Lung (tissue), 12 donors: ENCODE measurements around the gene PLAU. TPM values are rescaled to one million over a fixed set of nuclear protein-coding genes. Genes with fewer than 3 reads are reported as not detected.

Source experiments
- ATAC-seq: fragments of 200-7000 bp; cut with Tn5 transposase; one replicate; pipeline ENCODE4 v1.9.1; 2020; ENCODE audit warnings: moderate number of reproducible peaks; ENCODE audit not compliant: insufficient read depth, low FRiP score
- DNase-seq, 3 donors: peaks; one replicate each; pipeline ENCODE4 v3.0.0-alpha.2; 2013 to 2017
- H3K27ac ChIP-seq, 2 donors: one replicate each; pipeline ENCODE4 v1.5.1; 2013; ENCODE audit warnings: mild to moderate bottlenecking in 2 of 2, moderate library complexity in 2 of 2, control low read depth in 1 of 2, inconsistent platforms in 1 of 2, low read depth in 1 of 2, low read length in 1 of 2
- H3K27me3 ChIP-seq, 3 donors: one replicate each; pipeline ENCODE4 v1.5.1; 2013; ENCODE audit warnings: low read length in 2 of 3; ENCODE audit not compliant: control insufficient read depth in 3 of 3, insufficient read depth in 3 of 3
- H3K36me3 ChIP-seq, 4 donors: one replicate each; pipeline ENCODE4 v1.5.1; 2013; ENCODE audit warnings: low read length in 4 of 4, mild to moderate bottlenecking in 1 of 4, moderate library complexity in 1 of 4; ENCODE audit not compliant: control insufficient read depth in 4 of 4, insufficient read depth in 4 of 4
- H3K4me1 ChIP-seq, 5 donors: one replicate each; pipeline ENCODE4 v1.5.1; 2013; ENCODE audit warnings: low read length in 5 of 5, mild to moderate bottlenecking in 2 of 5, moderate library complexity in 1 of 5; ENCODE audit not compliant: control insufficient read depth in 5 of 5, insufficient read depth in 5 of 5
- H3K4me3 ChIP-seq: one replicate; pipeline ENCODE4 v1.5.1; 2013; ENCODE audit warnings: mild to moderate bottlenecking, control low read depth, moderate library complexity
- H3K9ac ChIP-seq, 2 donors: one replicate each; pipeline ENCODE4 v1.5.1; 2013; ENCODE audit warnings: low read length in 2 of 2, control low read depth in 1 of 2; ENCODE audit not compliant: insufficient read depth in 1 of 2
- H3K9me3 ChIP-seq, 4 donors: one replicate each; pipeline ENCODE4 v1.5.1; 2013; ENCODE audit warnings: low read length in 3 of 4, mild to moderate bottlenecking in 1 of 4, moderate library complexity in 1 of 4; ENCODE audit not compliant: control insufficient read depth in 4 of 4, insufficient read depth in 3 of 4
- WGBS, 2 donors: extraction: QIAGEN DNeasy Blood & Tissue Kit; methylation state at CpG; one replicate each; pipeline ENCODE4 v1.1.7; 2013; 5-methylcytosine and 5-hydroxymethylcytosine counted together
- polyA plus RNA-seq, 2 donors: library from polyadenylated mRNA; stranded (reverse); fragments of 200-250 nt; gene quantifications; one replicate each; pipeline ENCODE4 v1.2.1, GENCODE V29; 2013
- total RNA-seq, 2 donors: library from RNA; depleted of rRNA in 1 of 2; stranded (reverse); fragments of >200 nt in 1 of 2; gene quantifications; one replicate each; pipeline ENCODE4 v1.2.1, GENCODE V29; 2014 to 2021
- TF ChIP-seq, protein P1 (sequence below): IDR thresholded peaks from 2 replicates; pipeline ENCODE4 v1.5.1; 2012; ENCODE audit warnings: mild to moderate bottlenecking; ENCODE audit errors: control extremely low read depth, extremely low read depth
- donor health status: control.
- donor health status: control.
- donor health status: Bipolar disorder and iron deficiency.
- donor health status: healthy.
- donor health status: DM: yes; HTN: yes; CAD: no.

The PLAU gene
- total and polyA plus RNA-seq, 4 donors = 11.6 to 36.7 (median 18.3) TPM

DNA sequence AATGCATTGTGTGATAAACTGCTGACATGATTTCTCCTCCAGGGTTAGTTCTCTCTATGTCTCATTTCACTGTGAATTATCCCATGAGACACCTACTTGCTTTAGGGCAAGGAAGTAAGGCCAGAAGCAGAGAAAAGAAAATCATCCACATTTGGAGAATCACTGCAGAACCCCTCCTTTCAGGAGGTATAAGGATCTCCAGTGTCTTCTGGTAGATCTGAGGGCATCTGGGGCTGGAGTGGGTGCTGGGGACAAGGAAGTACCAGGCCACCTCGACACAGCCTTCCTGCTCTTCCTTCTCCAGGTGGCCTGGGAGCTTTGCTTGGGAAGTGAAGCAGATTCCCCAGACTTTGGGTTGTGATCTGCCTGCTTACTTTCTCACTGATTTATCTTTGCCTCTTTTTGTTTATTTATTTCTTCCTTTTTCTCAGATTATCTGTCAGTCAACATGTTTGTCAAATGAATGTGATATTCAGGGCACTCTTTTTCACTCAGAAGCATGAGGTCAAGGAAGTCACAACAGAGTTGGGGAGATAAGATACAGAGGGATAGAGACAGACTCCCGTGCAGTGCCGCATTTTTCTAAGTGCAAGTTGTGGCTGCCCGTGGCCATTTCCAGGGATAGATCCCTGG is 24.2 kb upstream of the PLAU start:
- 38 to 46% methylated on average over 4 of the region's 4 CpGs for WGBS, 2 donors
- ATAC-seq = no peak
- peak overlapping the region; percentile 5 to 70 for H3K9ac ChIP-seq

DNA sequence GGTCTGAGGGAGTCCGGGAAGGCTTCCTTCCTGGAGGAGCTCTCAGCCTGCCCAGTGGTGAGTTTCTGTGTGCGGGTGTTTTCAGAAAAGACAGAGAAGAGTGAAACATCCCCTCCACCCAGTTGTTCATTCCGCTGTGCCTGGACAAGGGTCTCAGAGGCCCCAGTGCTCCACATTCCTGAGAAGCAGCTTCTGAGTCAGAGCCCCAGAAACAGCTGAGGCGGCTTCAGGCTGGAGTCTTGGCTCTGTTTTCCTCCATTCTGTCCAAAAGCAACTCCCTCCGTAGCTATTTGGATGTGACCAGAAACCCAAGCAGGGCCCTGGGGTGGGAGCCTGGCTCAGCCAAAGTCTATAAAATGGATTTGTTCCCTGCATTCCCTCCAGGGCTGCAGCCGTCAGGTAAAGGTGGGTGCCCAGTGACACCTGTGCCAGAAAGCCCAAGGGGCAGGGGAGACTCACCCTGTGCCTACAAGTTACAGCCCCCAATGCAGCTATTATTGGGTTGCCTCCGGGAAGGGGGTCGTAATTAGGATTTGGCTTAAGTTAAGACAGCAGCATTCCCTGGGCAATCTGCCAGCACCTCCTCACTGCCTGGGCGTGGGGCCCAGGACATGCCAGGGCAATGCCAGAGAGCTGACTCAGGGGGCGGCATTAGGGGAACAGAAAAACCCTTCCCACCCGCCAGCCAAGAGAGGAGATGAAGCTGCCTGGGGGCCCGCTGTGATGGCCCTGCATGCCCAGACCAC is 23.5 kb upstream of the PLAU start:
- 40 to 59% methylated on average over 12 of the region's 12 CpGs for WGBS, 2 donors
- Histone ChIP-seq H3K36me3 (no peaks in the 10 kb centered on the region), H3K9me3 (no peaks in the 10 kb centered on the region), H3K4me1 (peaks cover 15 to 28% (median 17%) of the 10 kb centered on the region in 5 donors), H3K27me3 (no peaks in the 10 kb centered on the region), H3K27ac (peak overlapping the region; percentile 80 to 84), H3K9ac (peak overlapping the region; percentile 5 to 70), H3K4me3 (no peak overlapping the region)
- peak; percentile 49 for ATAC-seq
- TF ChIP-seq, protein P1, sequence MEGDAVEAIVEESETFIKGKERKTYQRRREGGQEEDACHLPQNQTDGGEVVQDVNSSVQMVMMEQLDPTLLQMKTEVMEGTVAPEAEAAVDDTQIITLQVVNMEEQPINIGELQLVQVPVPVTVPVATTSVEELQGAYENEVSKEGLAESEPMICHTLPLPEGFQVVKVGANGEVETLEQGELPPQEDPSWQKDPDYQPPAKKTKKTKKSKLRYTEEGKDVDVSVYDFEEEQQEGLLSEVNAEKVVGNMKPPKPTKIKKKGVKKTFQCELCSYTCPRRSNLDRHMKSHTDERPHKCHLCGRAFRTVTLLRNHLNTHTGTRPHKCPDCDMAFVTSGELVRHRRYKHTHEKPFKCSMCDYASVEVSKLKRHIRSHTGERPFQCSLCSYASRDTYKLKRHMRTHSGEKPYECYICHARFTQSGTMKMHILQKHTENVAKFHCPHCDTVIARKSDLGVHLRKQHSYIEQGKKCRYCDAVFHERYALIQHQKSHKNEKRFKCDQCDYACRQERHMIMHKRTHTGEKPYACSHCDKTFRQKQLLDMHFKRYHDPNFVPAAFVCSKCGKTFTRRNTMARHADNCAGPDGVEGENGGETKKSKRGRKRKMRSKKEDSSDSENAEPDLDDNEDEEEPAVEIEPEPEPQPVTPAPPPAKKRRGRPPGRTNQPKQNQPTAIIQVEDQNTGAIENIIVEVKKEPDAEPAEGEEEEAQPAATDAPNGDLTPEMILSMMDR = no peak
- peak; percentile 87 to 89 (median 88) for DNase-seq

More for the DNA sequence above, 24.2 kb upstream of the PLAU start:
- no peaks in the 10 kb centered on the region for H3K9me3 ChIP-seq
- no peaks in the 10 kb centered on the region for H3K27me3 ChIP-seq
- TF ChIP-seq, protein P1 = no peak
- H3K4me3 ChIP-seq = no peak overlapping the region
- no peak for DNase-seq
- H3K4me1 ChIP-seq = peaks cover 15 to 28% (median 17%) of the 10 kb centered on the region in 5 donors
- peak overlapping the region; percentile 80 to 84 for H3K27ac ChIP-seq
- H3K36me3 ChIP-seq = no peaks in the 10 kb centered on the region

DNA sequence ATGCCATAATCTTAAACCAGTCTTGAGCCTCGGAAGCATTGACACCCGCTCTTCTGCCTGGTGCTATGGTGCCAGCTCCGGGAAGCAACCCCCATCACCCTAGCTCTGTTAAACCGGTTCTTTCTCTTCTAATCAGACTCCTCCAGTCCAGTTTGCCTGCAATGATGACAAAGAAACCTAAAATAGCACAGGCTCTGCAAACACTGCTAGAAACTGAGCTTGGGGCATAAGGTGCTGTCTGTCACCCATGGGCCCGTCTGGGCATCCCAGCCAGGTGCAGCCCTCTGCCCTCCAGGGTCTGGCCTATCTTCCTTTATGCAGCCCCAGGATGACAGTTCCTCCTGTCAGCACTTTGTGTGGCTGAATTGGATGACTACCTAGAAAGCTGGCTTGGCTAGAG is 22.4 kb upstream of the PLAU start:
- Histone ChIP-seq H3K27ac (peak overlapping the region; percentile 78 to 84), H3K9me3 (no peaks in the 10 kb centered on the region)
- 64 to 90% methylated on average over 5 of the region's 5 CpGs for WGBS, 2 donors

More for the DNA sequence above, 22.4 kb upstream of the PLAU start:
- peaks cover 15 to 28% (median 17%) of the 10 kb centered on the region in 5 donors for H3K4me1 ChIP-seq
- TF ChIP-seq, protein P1 = no peak
- H3K27me3 ChIP-seq = no peaks in the 10 kb centered on the region
- H3K4me3 ChIP-seq = no peak overlapping the region
- H3K9ac ChIP-seq = no peak overlapping the region
- DNase-seq (peak in 2 of 3 donors; percentile 46 to 68), ATAC-seq (no peak)
- no peaks in the 10 kb centered on the region for H3K36me3 ChIP-seq
